K562 (cell line): Measurements from ENCODE around the gene MTG1. TPM values are rescaled to one million over a fixed set of nuclear protein-coding genes. Genes with fewer than 3 reads are reported as not detected.

ENCODE experiments used
- ATAC-seq: fragments of 200-7000 bp; cut with Tn5 transposase; 3 replicates; pipeline ENCODE4 v1.9.1; 2020; ENCODE audit warnings: moderate library complexity
- BruUV-seq: library from RNA; stranded (reverse); fragments of 400-500 nt; replicated peaks from 2 replicates; lab custom pipeline; 2021; lab: Mats Ljungman, UMichigan
- CTCF ChIA-PET: fragments of 300-600 bp; formaldehyde crosslinking; extraction: SDS; loops from one replicate; lab custom pipeline; 2021; ENCODE audit warnings: low intra/inter-chr PET ratio; lab: Yijun Ruan, JAX
- POLR2A ChIA-PET: fragments of 300-600, 350-650 bp; sonication (Branson Sonifier 250); formaldehyde crosslinking; extraction: SDS; loops from one replicate; lab custom pipeline; 2021; ENCODE audit warnings: antibody characterized with exemption, inconsistent platforms; lab: Yijun Ruan, JAX
- DNase-seq, 4 experiments: peaks; one replicate each; pipeline versions ENCODE4 v3.0.0 to v3.0.0-alpha.2; 2011 to 2018; ENCODE audit warnings: low spot score in 3 of 4, mixed read lengths in 3 of 4; ENCODE audit errors: extremely low read depth in 1 of 4
- FAIRE-seq: peaks from 2 replicates; lab custom pipeline; 2011; peaks lifted over from hg19 to GRCh38; lab: Jason Lieb, UNC
- H2AFZ ChIP-seq: 2 replicates; pipeline ENCODE4 v1.6.0; 2011; ENCODE audit warnings: low read depth, low read length, control low read depth, inconsistent platforms
- H3K27ac ChIP-seq: fragments of 200-600 bp; 3 replicates; pipeline ENCODE4 v1.8.0; 2011; ENCODE audit warnings: low read depth, mild to moderate bottlenecking, control low read depth, inconsistent platforms, low read length, moderate library complexity, mixed read lengths; ENCODE audit errors: extremely low read depth
- H3K27me3 ChIP-seq, 2 experiments: fragments of 300-600 bp in 1 of 2; 2 replicates in 1 of 2; 3 replicates in 1 of 2; pipeline versions ENCODE4 v1.6.0 to v1.8.0; 2011; ENCODE audit warnings: inconsistent platforms in 2 of 2, low read length in 2 of 2, mild to moderate bottlenecking in 1 of 2, mixed read lengths in 1 of 2, moderate library complexity in 1 of 2; ENCODE audit not compliant: control insufficient read depth in 2 of 2, insufficient read depth in 2 of 2
- H3K36me3 ChIP-seq: fragments of 300-600 bp; 3 replicates; pipeline ENCODE4 v1.8.0; 2011; ENCODE audit warnings: mild to moderate bottlenecking, low read length, inconsistent platforms; ENCODE audit not compliant: control insufficient read depth, insufficient read depth
- H3K4me1 ChIP-seq, 2 experiments: fragments of 200-600 bp in 1 of 2; replicated peaks in 1 of 2; 2 replicates in 1 of 2; 3 replicates in 1 of 2; pipeline versions ENCODE4 v1.5.1 to v1.8.0; 2011; ENCODE audit warnings: inconsistent platforms in 2 of 2, low read length in 2 of 2, mild to moderate bottlenecking in 1 of 2, mixed read lengths in 1 of 2, moderate library complexity in 1 of 2; ENCODE audit not compliant: control insufficient read depth in 2 of 2, insufficient read depth in 2 of 2
- H3K4me2 ChIP-seq: 2 replicates; pipeline ENCODE4 v1.6.1; 2011; ENCODE audit warnings: low read length, control low read depth, inconsistent platforms, mixed read lengths; ENCODE audit not compliant: insufficient read depth
- H3K4me3 ChIP-seq: fragments of 200-600 bp; sonication (generic), shearing (Covaris generic); 2 replicates; pipeline ENCODE4 v1.5.1; 2016; ENCODE audit warnings: control low read depth, inconsistent platforms
- H3K79me2 ChIP-seq: fragments of 200-600 bp; 3 replicates; pipeline ENCODE4 v1.8.0; 2011; ENCODE audit warnings: low read length, inconsistent platforms; ENCODE audit not compliant: control insufficient read depth, insufficient read depth
- H3K9ac ChIP-seq, 2 experiments: 2 replicates each; pipeline versions ENCODE4 v1.6.0 to v1.6.1; 2011; ENCODE audit warnings: low read depth in 2 of 2, low read length in 2 of 2, control low read depth in 1 of 2, inconsistent platforms in 1 of 2, mild to moderate bottlenecking in 1 of 2, mixed read lengths in 1 of 2; ENCODE audit not compliant: insufficient read depth in 1 of 2
- H3K9me1 ChIP-seq: one replicate; pipeline ENCODE4 v1.6.0; 2011; ENCODE audit warnings: inconsistent platforms, mild to moderate bottlenecking, low read length, moderate library complexity; ENCODE audit not compliant: control insufficient read depth, insufficient read depth
- H3K9me3 ChIP-seq: replicated peaks from 2 replicates; pipeline ENCODE4 v1.5.1; 2011; ENCODE audit warnings: low read depth, low read length, inconsistent platforms; ENCODE audit not compliant: control insufficient read depth, insufficient read depth
- H4K20me1 ChIP-seq: replicated peaks from 2 replicates; pipeline ENCODE4 v1.6.1; 2011; ENCODE audit warnings: low read length, inconsistent platforms, mixed read lengths; ENCODE audit not compliant: control insufficient read depth, insufficient read depth
- ID3 ChIP-seq, 2 experiments: fragments of 250-450 bp in 1 of 2; fragments of 450-650 bp in 1 of 2; sonication (Bioruptor Pico) in 1 of 2; IDR thresholded peaks; 2 replicates each; pipeline versions ENCODE4 v1.6.1 to v1.8.0; 2016 to 2021; ENCODE audit warnings: mild to moderate bottlenecking in 2 of 2, moderate library complexity in 2 of 2, missing compliant biosample characterization in 1 of 2, missing genetic modification characterization in 1 of 2
- MNT ChIP-seq, 2 experiments: fragments of 450-650 bp; conservative IDR thresholded peaks; 2 replicates each; pipeline ENCODE4 v1.6.1; 2017; ENCODE audit warnings: mild to moderate bottlenecking in 2 of 2, moderate library complexity in 2 of 2
- POLR2G ChIP-seq: fragments of 200-400 bp; formaldehyde crosslinking; IDR thresholded peaks from 2 replicates; pipeline ENCODE4 v1.6.1; 2017; ENCODE audit warnings: low read depth, mild to moderate bottlenecking, antibody characterized with exemption, low read length, moderate library complexity
- RBFOX2 ChIP-seq: fragments of 200-400 bp; formaldehyde crosslinking; IDR thresholded peaks from 2 replicates; pipeline ENCODE4 v1.6.1; 2017; ENCODE audit warnings: low read depth, mild to moderate bottlenecking, low read length, moderate library complexity
- TRIM24 ChIP-seq, 2 experiments: fragments of 450-650 bp; IDR thresholded peaks; 2 replicates each; pipeline ENCODE4 v1.6.1; 2016
- WGBS: fragments of 100-300 bp; shearing (Covaris generic); methylation state at CpG from one replicate; pipeline ENCODE4 v1.1.6; 2016; ENCODE audit warnings: low coverage, mixed read lengths; ENCODE audit not compliant: insufficient coverage; ENCODE audit errors: missing lambda C conversion rate; 5-methylcytosine and 5-hydroxymethylcytosine counted together
- in situ Hi-C: fragments of 300-500 bp; cut with MboI; formaldehyde crosslinking; loops from 4 replicates; pipeline ENCODE4 v1.15.0; 2018; ENCODE audit warnings: inconsistent platforms, mixed read lengths
- intact Hi-C: fragments of 100-400 bp; cut with micrococcal nuclease; formaldehyde crosslinking; loops from 2 replicates; pipeline ENCODE4 v1.14.2; 2022
- polyA plus RNA-seq, 8 experiments: library from polyadenylated mRNA; depleted of rRNA in 4 of 8; stranded (reverse) in 5 of 8; unstranded in 3 of 8; fragments of >200 nt; fragmentation: Nextera tagmentation in 2 of 8; fragmentation: Illumina TruSeq in 1 of 8; extraction: Ambion mirVana in 2 of 8; extraction: Trizol in 1 of 8; gene quantifications; 2 replicates each; pipeline versions ENCODE4 v1.2.1 to v1.2.3, GENCODE V29; 2011 to 2014; ENCODE audit warnings: inconsistent platforms in 1 of 8, missing spikeins in 1 of 8
- total RNA-seq, 7 experiments: library from RNA; depleted of rRNA in 6 of 7; stranded (reverse); fragments of >200 nt in 6 of 7; fragmentation: Illumina TruSeq in 2 of 7; extraction: Trizol in 2 of 7; gene quantifications; 2 replicates each; pipeline versions ENCODE4 v1.2.1 to v1.2.3, GENCODE V29; 2011 to 2021; ENCODE audit warnings: low replicate concordance in 1 of 7

Gene MTG1
- total and polyA plus RNA-seq, 9 of the 15 experiments (the other 6 are each of a cell fraction or from before 2014, with no cell fraction given), result 2.8 to 28.2 (median 15.4) TPM

DNA sequence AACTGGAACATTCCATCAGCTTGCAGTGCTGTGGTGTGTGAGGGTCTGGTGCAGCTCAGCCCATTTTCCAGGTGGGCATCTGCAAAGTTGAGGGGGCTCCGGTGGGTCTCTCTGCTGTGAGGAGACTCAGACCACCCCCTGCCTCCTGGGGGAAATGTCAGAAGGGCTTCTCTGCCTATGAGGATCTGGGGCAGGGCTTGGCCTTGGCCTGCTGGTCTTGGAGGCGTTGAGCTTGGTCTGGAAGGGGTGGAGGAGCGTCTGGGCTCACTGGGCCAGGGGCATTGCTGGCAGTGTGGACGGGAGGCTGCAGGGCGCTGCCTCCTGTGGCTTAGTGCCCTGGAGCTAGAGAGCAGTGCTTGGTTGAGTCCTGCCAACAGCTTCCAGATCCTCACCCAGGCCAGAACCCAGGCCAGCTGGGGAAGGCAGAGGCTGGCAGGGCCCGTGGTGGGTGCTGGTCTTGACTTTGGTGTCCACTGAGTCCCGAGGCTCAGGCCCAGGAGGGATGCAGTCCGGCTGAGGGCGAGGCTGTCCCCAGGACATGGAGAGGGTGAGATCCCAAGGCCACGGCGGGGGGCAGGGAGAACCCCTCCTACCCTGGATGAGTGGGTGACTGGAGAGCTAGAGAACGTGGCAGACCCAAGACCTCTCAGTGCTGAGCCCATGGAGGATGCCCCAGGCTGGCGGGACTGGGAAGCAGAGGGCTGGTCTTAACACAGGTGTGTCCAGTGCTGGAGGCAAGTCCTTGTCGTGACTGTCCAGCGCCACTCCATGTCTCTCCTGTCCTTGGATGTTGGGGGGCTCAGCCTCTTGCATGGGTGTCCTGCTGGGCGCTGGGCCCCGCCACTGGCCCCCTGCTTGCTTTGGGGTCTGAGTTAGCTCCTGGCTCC, 27.6 kb downstream of the MTG1 start:
- Histone ChIP-seq H3K27ac (no peak overlapping the region), H4K20me1 (no peaks in the 10 kb centered on the region), H3K27me3 (no peaks in the 10 kb centered on the region), H3K36me3 (no peaks in the 10 kb centered on the region), H2AFZ (no peak overlapping the region), H3K4me1 (no peaks in the 10 kb centered on the region), H3K9me3 (no peaks in the 10 kb centered on the region), H3K4me3 (no peak overlapping the region), H3K9ac (no peak overlapping the region), H3K4me2 (no peak overlapping the region)
- intact Hi-C loops, result no loop called here
- in situ Hi-C loops, result no loop called here
- DNase-seq (no peak), ATAC-seq (no peak; the same call in 2 of the 3 replicates), FAIRE-seq (no peak)
- WGBS, result 96% methylated on average over 4 of the region's 17 CpGs
- CTCF ChIA-PET, result no interaction called here
- BruUV-seq, result no TSS peak
- TF ChIP-seq POLR2G, result peak; percentile 42; the same call in 1 of the 2 replicates
- no peak for TF ChIP-seq MNT (conservative IDR thresholded peaks at IDR 0.05)
- TF ChIP-seq RBFOX2, result 0 out of 2 replicates have a peak, but pooled peaks have one; percentile 14
- TF ChIP-seq ID3 (CRISPR knock-in tag; IDR thresholded peaks at IDR 0.05), result no peak
- TF ChIP-seq ID3 (tag; IDR thresholded peaks at IDR 0.05), result no peak
- no peak for TF ChIP-seq TRIM24 (IDR thresholded peaks at IDR 0.05)
- TF ChIP-seq, all 486 proteins: peak for 2
- H3K9me1 ChIP-seq, result no peaks in the 10 kb centered on the region
- POLR2A ChIA-PET, result no interaction called here
- no peaks in the 10 kb centered on the region for H3K79me2 ChIP-seq
